Measurements from ENCODE around the gene ORAI3.

DNA sequence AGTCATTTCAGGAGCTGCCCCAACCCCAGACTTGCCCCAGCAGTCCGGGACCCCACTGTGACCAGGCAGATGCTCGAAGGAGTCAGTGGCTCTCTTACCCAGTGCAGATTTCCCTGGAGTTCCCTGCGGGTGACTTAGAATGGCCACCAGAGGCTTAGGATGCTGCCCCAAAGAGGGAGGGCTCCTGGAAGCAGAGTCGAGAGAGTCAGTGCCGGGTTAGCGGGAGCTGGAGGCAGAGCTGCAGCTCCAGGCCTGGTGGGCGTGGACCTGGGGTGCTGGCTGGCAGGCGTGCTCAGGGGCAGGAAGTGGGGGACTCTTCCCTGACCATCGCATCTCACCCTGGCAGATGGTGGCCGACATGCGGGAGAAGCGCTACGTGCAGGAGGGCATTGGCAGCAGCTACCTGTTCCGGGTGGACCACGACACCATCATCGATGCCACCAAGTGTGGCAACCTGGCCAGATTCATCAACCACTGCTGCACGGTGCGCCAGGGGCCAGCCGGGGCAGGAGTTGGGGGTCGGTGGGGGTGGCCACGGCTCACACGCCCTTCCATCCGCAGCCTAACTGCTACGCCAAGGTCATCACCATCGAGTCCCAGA is 34.5 kb downstream of the ORAI3 start:
- TF ChIP-seq, protein P1, sequence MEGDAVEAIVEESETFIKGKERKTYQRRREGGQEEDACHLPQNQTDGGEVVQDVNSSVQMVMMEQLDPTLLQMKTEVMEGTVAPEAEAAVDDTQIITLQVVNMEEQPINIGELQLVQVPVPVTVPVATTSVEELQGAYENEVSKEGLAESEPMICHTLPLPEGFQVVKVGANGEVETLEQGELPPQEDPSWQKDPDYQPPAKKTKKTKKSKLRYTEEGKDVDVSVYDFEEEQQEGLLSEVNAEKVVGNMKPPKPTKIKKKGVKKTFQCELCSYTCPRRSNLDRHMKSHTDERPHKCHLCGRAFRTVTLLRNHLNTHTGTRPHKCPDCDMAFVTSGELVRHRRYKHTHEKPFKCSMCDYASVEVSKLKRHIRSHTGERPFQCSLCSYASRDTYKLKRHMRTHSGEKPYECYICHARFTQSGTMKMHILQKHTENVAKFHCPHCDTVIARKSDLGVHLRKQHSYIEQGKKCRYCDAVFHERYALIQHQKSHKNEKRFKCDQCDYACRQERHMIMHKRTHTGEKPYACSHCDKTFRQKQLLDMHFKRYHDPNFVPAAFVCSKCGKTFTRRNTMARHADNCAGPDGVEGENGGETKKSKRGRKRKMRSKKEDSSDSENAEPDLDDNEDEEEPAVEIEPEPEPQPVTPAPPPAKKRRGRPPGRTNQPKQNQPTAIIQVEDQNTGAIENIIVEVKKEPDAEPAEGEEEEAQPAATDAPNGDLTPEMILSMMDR (IDR thresholded peaks at IDR 0.05): no peak
- TF ChIP-seq POLR2AphosphoS5 (IDR thresholded peaks at IDR 0.05; ENCODE audit: insufficient read depth in 1 of 2, low read depth in 1 of 2) (no peak), POLR2A (IDR thresholded peaks at IDR 0.05) (no peak)

Data from vagina (tissue), 2 donors.